Liver (tissue), 2 donors: ENCODE measurements around the gene RGL1.

ENCODE experiments used
- TF ChIP-seq, protein P1 (sequence below): fragments of 150-350 bp; IDR thresholded peaks from 2 replicates; pipeline ENCODE4 v1.5.1; 2017; ENCODE audit warnings: improper control_type of control experiment, low read depth, low read length; ENCODE audit not compliant: missing input control
- TF ChIP-seq, protein P2 (sequence below): IDR thresholded peaks from 2 replicates; pipeline ENCODE4 v1.6.1; 2016; ENCODE audit warnings: antibody characterized with exemption
- TF ChIP-seq, protein P3 (sequence below): IDR thresholded peaks from 2 replicates; pipeline ENCODE4 v1.6.1; 2016; ENCODE audit warnings: antibody characterized with exemption, mild to moderate bottlenecking
- donor health status: healthy.

DNA sequence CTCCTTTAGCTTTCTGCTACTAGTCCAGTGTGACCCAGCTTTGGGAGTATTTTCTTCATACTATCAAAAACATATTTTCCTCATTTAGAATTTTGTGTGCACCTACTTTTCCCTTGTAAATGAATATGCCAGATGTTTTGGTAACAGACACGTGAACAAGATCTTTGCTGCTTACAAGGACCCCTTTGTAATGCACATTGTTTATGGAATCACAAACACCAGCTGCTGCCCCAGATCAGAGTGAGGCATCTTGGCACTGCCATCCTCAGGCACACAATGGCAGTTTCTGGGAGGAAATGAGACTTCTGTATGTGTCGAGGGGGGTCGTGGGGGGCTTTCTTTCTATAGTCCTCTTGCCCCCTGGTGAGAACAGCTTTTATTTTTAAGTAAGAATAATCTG lies 115.7 kb downstream of the RGL1 start:
- TF ChIP-seq, protein P1, sequence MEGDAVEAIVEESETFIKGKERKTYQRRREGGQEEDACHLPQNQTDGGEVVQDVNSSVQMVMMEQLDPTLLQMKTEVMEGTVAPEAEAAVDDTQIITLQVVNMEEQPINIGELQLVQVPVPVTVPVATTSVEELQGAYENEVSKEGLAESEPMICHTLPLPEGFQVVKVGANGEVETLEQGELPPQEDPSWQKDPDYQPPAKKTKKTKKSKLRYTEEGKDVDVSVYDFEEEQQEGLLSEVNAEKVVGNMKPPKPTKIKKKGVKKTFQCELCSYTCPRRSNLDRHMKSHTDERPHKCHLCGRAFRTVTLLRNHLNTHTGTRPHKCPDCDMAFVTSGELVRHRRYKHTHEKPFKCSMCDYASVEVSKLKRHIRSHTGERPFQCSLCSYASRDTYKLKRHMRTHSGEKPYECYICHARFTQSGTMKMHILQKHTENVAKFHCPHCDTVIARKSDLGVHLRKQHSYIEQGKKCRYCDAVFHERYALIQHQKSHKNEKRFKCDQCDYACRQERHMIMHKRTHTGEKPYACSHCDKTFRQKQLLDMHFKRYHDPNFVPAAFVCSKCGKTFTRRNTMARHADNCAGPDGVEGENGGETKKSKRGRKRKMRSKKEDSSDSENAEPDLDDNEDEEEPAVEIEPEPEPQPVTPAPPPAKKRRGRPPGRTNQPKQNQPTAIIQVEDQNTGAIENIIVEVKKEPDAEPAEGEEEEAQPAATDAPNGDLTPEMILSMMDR, result no peak
- TF ChIP-seq, protein P2, sequence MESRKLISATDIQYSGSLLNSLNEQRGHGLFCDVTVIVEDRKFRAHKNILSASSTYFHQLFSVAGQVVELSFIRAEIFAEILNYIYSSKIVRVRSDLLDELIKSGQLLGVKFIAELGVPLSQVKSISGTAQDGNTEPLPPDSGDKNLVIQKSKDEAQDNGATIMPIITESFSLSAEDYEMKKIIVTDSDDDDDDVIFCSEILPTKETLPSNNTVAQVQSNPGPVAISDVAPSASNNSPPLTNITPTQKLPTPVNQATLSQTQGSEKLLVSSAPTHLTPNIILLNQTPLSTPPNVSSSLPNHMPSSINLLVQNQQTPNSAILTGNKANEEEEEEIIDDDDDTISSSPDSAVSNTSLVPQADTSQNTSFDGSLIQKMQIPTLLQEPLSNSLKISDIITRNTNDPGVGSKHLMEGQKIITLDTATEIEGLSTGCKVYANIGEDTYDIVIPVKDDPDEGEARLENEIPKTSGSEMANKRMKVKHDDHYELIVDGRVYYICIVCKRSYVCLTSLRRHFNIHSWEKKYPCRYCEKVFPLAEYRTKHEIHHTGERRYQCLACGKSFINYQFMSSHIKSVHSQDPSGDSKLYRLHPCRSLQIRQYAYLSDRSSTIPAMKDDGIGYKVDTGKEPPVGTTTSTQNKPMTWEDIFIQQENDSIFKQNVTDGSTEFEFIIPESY, result no peak
- TF ChIP-seq, protein P3, sequence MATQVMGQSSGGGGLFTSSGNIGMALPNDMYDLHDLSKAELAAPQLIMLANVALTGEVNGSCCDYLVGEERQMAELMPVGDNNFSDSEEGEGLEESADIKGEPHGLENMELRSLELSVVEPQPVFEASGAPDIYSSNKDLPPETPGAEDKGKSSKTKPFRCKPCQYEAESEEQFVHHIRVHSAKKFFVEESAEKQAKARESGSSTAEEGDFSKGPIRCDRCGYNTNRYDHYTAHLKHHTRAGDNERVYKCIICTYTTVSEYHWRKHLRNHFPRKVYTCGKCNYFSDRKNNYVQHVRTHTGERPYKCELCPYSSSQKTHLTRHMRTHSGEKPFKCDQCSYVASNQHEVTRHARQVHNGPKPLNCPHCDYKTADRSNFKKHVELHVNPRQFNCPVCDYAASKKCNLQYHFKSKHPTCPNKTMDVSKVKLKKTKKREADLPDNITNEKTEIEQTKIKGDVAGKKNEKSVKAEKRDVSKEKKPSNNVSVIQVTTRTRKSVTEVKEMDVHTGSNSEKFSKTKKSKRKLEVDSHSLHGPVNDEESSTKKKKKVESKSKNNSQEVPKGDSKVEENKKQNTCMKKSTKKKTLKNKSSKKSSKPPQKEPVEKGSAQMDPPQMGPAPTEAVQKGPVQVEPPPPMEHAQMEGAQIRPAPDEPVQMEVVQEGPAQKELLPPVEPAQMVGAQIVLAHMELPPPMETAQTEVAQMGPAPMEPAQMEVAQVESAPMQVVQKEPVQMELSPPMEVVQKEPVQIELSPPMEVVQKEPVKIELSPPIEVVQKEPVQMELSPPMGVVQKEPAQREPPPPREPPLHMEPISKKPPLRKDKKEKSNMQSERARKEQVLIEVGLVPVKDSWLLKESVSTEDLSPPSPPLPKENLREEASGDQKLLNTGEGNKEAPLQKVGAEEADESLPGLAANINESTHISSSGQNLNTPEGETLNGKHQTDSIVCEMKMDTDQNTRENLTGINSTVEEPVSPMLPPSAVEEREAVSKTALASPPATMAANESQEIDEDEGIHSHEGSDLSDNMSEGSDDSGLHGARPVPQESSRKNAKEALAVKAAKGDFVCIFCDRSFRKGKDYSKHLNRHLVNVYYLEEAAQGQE, result no peak
